IPS-11a (cell line): ENCODE measurements around the gene ACTRT2.

Experiments used
- H3K4me3 ChIP-seq: one replicate; pipeline ENCODE4 v1.5.1; 2013; ENCODE audit warnings: low read depth, low read length, control low read depth

The ACTRT2 gene

DNA sequence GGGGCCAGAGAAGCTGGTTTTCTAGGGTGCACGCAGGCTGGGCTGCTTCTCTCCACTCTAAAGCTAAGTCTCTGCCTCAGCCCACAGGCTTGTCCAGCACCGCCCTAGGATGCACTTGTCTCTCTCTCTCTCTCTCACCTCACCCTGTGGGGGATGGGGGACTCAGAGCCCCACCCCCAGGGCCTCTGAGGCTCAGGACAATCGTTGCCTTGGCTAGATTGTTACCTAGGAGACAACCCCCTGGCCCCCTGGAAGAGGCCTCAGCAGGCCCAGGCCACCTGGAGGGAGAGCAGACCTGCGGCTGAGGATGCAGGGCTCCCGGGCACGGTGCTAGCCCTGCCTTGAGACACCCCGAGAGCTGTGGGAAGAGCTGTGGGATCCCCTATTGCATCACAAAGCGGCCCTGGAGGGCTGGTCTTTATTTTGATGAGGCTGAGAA, at the start of gene ACTRT2:
Gene ACTRT2, plus strand, starts transcription at position 235 of the 439 bp plus-strand sequence. CDS start 220 bp downstream, outside the sequence.
- H3K4me3 ChIP-seq, result no peak within 1 kb of the TSS

DNA sequence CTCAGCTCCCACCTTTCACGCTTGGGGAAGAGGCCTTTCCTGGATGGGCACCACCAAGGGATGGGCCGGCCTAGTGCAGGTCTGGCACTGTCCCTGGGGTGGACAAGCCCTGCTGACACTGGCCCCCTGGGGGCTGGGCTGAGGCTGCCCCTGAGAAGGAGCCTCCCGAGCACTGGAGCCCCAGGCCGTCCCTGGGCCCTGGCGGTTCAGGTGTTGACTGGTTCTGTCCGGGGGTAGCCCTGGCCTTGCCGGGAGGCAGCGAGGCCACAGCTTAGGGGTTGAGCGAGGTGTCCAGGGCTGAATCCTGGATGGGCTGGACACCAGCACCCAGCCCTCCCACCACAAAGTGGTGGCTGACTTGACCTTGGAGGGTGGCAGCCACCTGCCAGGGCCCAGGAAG, 49.7 kb upstream of the ACTRT2 start:
- no peak overlapping the region for H3K4me3 ChIP-seq

DNA sequence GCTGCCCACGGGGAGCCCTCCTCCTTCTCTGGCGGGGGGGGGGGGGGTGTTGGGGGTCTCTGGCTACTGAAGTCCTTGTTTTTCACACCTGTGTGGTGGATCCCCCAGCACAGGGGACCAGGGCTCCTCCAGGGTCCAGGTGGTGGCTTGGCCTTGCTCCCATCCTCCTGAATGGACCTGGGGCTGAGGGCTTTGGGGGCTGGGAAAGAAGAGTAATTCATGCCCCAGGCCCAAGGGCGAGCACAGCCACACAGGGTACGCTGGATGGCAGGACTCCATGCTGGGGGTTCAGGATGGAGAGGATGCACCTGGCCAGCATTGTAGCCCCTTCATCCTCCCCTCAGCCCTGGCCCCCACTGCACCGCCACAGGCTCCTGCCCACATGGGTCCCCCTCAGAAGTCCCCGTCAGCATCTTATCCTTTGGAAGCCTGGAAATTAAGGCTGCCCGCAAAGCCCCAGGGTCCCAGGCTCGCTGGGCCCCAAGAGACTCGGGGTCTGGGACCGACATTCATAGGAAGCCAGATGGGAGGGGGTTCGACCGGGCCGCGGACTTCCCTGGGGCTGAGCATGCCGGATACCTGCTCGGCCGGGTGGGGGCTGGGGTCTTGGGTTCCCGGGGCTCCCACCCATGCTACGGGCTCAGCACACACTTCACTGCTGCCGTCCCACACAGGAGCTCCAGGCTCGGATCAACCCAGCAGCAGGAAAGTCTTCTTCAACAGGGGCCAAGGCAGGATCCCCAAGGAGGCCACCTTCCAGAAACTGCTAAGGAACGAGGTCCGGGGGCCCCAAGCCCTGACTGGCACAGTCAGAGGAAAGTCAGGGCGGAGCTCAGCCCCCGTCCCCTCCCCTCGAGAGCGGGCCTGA, 49.0 kb upstream of the ACTRT2 start:
- H3K4me3 ChIP-seq, result no peak overlapping the region

- no peak overlapping the region for H3K4me3 ChIP-seq
These were observed 48.2 kb upstream of the ACTRT2 start for GRCh38 chr1:2972879-2973575.

- no peak overlapping the region for H3K4me3 ChIP-seq
These were observed 47.4 kb upstream of the ACTRT2 start for GRCh38 chr1:2973601-2974593.

DNA sequence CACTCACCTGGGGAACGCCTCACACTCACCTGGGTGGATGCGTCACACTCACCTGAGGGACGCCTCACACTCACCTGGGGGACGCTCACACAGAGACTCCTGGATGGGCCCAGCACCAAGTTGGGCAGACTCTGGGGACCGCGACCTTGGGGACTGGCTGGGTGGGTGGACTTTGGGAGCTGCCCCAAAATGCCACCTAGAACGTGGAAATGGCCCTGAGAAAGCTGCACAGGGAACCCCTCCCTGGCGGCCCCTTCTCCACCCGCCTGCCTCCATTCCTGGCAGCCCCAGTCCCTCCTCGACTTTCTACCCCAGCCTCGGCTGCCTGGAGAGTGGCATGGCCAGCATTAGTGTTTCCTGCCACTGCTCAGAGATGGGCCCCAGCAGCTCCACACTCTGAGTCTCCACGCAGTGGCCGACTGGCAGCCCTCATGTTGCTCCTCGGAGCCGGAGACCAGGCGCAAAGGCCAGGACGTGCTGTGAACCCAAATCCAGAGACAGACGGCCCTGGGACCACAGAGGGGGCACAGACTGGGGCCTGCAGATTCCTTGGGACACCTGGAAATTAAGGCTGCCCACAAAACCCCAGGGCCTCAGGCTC, 46.5 kb upstream of the ACTRT2 start:
- no peak overlapping the region for H3K4me3 ChIP-seq

DNA sequence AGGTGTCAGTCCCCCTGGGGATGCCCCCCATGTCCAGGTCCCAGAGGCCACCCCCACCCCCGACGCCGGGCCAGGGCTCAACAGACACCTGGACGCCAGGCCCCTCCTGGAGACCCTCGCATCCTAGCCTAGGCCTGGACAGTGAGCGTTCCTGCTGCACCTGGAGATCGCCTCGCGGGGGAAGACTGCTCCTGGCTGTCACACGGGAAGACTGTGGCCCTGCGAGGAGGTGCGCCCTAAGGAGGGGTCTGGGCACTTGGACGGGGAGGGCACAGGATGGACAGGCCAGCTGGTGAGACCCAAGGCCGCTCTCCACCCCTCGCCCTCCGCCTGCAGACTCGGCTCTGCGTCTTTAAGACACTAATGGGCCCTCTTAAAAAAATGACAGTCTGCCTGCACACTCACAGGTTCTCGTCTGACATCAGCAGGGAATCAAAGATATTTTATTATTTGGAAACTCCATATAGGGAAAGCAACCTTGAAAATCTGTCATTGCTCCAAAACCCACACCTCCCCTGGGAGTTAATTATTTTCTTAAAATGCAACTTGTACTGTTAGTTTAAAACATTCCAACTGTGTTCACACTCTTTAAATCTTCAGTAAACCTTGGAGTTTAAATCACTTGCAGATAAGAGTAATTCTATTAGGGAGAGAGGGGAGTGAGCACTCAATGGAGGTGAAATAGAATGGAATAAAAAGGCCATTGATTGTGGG, 45.6 kb upstream of the ACTRT2 start:
- H3K4me3 ChIP-seq, result no peak overlapping the region

DNA sequence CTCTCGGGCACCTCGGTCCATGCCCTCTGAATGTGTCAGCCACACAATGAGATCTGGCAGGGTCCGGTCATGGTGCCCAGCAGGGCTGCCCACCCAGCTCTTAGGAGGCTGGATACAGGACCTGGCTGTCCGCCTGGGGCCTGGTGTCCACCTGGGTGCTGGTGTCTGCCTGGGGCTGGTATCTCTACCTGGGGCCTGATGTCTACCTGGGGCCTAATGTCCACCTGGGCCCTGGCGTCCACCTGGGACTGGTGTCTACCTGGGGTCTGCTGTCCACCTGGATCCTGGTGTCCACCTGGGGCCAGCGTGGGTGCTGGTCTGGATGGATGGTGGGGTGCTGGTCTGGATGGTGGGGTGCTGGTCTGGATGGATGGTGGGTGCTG, 45.1 kb upstream of the ACTRT2 start:
- no peak overlapping the region for H3K4me3 ChIP-seq

DNA sequence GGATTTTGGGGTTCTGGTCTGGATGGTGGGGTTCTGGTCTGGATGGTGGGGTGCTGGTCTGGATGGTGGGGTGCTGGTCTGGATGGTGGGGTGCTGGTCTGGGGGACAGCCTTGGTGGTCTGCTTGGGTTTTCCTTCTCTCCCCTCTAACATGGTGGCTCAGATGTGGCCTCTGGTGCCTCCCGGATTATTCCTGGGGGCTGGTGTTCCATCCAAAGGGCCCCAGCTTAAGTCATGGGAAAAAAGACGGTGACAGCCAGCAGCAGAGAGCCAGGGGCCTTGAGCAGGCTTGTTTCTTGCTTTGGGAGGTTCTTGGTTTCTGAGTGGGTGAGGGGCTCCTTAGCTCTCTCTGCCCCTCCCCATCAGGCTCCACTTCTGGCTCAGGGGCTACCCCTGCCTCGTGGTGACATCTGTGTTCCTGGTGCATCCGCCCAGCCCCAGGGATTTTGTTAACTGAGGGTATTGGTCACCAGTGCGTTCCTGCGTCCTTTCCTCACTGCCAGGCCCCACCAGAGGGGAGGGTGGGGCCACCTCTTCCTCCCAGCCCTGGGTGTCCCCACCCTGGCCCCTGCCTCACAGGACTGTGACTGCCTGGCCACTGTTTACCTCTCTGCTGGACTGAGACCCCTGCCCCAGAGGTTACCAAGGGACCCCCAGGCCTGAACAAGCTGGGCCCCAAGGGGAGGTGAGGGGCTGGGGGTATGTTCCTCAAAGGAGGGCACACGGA, 43.2 kb upstream of the ACTRT2 start:
- no peak overlapping the region for H3K4me3 ChIP-seq

DNA sequence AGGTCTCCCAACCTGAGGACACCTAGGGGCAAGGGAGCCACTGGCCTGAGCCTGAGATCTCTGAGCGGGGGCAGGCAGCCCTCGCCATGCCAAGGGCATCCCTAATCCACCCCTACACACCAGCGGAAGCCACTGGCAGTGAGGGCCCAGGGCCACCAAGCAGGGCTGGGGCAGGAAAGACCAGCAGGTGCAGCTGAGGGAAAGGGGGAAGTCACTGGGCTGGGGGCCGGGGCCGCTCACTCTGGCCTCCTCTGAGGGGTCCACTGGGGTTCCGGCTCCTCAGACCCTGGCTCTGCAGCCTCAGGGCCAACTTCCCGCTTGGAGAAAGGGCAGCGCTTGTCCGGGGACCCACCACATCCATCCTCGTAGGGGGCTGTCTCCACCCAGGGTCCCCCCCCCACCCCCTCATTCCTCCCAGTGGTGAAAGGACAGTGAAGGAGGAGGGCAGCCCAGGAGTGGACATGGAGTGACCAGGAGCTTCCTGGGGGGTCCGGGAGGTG, 42.5 kb upstream of the ACTRT2 start:
- no peak overlapping the region for H3K4me3 ChIP-seq

DNA sequence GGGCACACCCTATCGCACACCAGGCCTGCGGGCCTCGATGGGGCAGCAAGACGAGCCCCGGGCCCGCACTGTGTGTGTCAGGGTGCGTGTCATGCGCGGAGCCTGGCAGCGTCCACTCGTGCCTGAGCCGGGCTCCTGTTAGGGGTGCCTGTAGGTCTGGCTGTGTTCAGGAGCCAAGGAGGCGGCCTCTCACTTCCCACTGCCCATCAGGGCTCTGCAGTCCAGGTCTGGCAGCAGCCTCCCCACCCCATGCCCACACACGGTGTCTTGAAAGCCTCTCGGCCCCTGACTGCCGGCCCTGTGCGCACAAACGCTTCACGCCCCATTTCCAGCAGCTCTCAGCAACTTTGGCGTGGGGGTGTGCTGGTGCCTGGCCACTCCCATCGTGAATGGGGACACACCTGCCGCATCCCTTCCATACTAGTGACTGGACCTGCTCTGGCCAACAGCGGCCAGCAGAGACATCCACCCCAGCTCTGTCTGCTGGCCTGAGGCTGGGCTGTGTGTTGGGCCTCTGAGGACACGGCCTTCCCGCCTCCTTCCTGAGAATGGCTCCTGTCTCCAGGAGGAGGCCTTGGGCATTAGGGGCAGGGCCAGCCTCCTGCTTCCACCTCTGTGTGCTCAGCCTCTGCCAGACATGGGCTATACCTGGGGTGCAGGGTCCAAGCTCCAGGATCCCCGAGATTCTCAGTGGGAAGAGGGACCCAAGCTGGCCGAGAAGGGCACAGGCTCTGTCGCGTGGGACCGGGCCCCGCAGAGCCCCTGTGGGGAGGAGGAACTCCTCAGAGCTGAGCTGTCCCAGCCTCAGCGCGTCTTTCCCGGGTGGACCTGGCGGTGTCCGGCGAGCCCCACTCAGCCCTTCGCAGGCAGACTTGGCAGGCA, 41.8 kb upstream of the ACTRT2 start:
- H3K4me3 ChIP-seq, result no peak overlapping the region

DNA sequence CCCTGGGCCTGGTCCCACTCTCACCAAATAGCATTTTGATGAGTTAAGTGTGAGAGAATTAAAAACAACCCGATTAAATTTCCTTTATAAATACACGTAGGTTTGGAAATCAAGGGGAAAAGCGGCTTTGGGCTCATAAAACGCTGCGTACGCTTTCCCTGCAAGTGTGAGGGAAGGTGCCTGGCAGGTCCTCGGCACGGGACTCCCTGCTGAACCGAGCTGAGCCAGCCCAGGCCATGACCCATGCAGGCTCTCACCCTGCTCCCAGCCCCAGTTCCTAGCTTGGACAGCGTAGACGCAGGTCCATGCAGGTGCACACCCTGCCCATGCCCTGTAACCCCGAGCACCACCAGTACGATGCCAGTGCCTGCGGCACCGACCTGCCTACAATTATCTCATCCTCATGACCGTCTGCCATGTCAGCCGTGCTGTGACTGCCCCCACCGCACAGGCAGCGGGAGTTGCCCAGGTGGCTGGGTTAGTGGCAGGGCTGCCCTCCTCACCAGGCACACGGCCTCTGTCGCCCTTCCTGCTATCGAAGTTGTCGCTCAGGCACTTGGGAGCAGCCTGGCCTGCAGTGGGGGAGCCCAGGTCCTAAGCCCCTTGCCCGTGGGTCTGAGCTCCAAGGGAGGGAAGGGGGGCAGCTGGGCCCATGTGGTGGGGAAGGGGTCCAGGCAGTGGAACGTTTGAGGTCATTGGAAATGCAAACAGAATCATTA, 41.0 kb upstream of the ACTRT2 start:
- no peak overlapping the region for H3K4me3 ChIP-seq

- no peak overlapping the region for H3K4me3 ChIP-seq
These were observed 40.4 kb upstream of the ACTRT2 start for GRCh38 chr1:2980849-2981248.

- H3K4me3 ChIP-seq, result no peak overlapping the region
These were observed 39.9 kb upstream of the ACTRT2 start for GRCh38 chr1:2981388-2981787.

GRCh38 chr1:2981981-2982614, 39.2 kb upstream of the ACTRT2 start:
- H3K4me3 ChIP-seq, result no peak overlapping the region

DNA sequence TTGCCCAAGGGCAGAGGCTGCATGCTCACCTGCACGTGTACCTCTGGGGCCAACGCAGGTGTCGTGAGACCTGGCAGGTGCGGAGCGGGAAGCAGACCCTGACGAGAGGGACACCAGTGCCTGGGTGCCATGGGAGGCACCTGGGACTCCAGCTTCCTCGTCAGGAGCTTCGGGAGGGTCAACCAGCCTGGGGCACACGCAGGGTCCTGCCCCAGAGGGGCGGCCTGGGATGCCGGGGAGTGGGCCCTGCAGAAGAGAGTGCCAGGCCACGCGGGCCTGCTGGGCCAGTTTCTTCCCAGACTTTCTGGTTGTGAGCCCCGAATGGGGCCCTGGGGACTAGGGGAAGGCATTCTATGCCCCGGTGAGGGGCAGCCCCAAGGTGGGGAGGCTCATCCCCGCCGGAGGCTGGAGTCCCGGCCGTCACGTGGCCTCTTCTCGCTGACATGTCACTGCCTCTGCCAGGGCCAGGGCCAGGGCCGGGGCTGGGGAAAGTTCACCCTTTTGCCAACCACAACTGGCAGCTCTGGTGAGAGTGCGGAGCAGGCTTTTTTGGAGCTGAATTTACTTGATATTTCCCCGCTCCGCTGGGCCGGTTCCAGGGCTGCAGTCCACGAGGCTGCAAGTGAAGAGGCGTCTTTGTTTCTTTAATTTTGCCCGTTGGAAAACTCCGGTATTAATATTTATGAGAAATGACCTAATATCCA, 38.5 kb upstream of the ACTRT2 start:
- H3K4me3 ChIP-seq, result no peak overlapping the region
